Measurements from ENCODE around the gene CAMKK1. TPM values are rescaled to one million over a fixed set of nuclear protein-coding genes. Genes with fewer than 3 reads are reported as not detected.
A peak's percentile ranks its signal among the peaks of the same experiment; 100 is the strongest.

Gene CAMKK1
- total RNA-seq, 1 experiment from 2014 or later: 16.3 TPM

DNA sequence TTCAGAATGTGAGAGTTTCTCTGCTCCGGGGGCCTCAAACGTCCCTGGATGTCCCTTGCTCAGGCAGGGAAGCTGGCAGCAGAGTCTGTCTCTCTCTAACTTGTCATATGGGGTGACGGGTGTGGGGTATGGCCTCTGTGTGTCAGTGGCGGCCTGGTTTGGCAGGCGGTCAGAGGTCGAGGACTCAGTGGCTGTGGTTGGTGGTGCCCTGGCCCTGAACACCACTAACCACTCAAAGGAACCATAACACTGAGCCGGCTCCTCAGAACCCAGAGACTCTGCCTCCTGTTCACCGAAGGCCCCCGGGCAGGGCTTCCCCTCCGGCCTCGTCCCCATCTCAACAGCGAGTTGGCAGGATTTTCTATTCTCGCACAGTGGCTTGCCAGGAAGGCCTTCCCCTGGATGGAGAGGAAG is 22.7 kb upstream of the CAMKK1 start:
- Histone ChIP-seq H3F3A (ENCODE audit: insufficient read depth, low read depth) (no peaks in the 10 kb centered on the region), H3K79me2 (ENCODE audit: low read depth) (no peaks in the 10 kb centered on the region), H3K27ac (no peak overlapping the region), H4K20me1 (ENCODE audit: insufficient read depth) (no peaks in the 10 kb centered on the region), H3K4me3 (no peak overlapping the region), H3K27me3 (ENCODE audit: insufficient read depth, low read depth) (no peaks in the 10 kb centered on the region; the same call in 1 of the 2 replicates), H3K36me3 (ENCODE audit: low read depth) (no peaks in the 10 kb centered on the region), H3K4me2 (no peak overlapping the region), H3K4me1 (replicated peaks; ENCODE audit: insufficient read depth) (no peaks in the 10 kb centered on the region), H3K9me3 (ENCODE audit: insufficient read depth, low read depth) (no peaks in the 10 kb centered on the region), H3K9me2 (ENCODE audit: insufficient read depth) (no peaks in the 10 kb centered on the region), H2AFZ (no peak overlapping the region)
- no peak for DNase-seq
- CTCF ChIA-PET: interaction anchor here (0.5 to 0.7 kb wide), 2 partner anchors 15 to 221 kb away, joined by 3 to 4 read pairs; no protein-coding TSS in a partner anchor
- no TSS peak for BruUV-seq (replicated peaks)
- no peak for TF ChIP-seq EZH2 (IDR thresholded peaks at IDR 0.05; ENCODE audit: low read depth)
- TF ChIP-seq, protein P1, sequence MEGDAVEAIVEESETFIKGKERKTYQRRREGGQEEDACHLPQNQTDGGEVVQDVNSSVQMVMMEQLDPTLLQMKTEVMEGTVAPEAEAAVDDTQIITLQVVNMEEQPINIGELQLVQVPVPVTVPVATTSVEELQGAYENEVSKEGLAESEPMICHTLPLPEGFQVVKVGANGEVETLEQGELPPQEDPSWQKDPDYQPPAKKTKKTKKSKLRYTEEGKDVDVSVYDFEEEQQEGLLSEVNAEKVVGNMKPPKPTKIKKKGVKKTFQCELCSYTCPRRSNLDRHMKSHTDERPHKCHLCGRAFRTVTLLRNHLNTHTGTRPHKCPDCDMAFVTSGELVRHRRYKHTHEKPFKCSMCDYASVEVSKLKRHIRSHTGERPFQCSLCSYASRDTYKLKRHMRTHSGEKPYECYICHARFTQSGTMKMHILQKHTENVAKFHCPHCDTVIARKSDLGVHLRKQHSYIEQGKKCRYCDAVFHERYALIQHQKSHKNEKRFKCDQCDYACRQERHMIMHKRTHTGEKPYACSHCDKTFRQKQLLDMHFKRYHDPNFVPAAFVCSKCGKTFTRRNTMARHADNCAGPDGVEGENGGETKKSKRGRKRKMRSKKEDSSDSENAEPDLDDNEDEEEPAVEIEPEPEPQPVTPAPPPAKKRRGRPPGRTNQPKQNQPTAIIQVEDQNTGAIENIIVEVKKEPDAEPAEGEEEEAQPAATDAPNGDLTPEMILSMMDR (conservative IDR thresholded peaks at IDR 0.05): no peak
- POLR2A ChIA-PET (ENCODE audit: unreplicated experiment): no interaction called here
- intact Hi-C loops (cut with micrococcal nuclease; ENCODE audit: unreplicated experiment): no loop called here

DNA sequence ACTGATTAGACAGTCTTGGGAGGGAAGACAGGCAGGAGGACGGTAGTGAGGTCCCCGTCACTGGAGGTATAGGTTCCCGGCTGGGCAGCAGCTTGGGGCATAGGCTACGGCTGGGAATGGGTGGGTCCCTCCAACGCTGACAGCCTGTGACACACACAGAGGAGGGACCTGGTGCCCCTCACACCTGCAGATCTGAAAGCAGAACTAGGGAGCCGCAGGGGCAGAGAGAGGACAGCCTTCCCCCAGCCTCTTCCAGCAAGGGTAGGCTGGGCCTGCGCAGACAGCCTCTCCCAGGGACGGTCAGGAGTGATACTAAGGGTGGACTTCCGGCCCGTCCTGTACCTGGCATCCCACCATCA is 21.4 kb upstream of the CAMKK1 start:
- H3K27ac ChIP-seq: no peak overlapping the region
- no peak for DNase-seq
- H3K36me3 ChIP-seq (ENCODE audit: low read depth): no peaks in the 10 kb centered on the region
- POLR2A ChIA-PET (ENCODE audit: unreplicated experiment): interaction anchor here (0.6 kb wide), 1 partner anchor 37 kb away, joined by 10 read pairs; no protein-coding TSS in a partner anchor
- intact Hi-C loops (cut with micrococcal nuclease; ENCODE audit: unreplicated experiment): loop anchor here (5.0 kb wide), 1 partner anchor 163 kb away; no protein-coding TSS in a partner anchor
- H3F3A ChIP-seq (ENCODE audit: insufficient read depth, low read depth): no peaks in the 10 kb centered on the region
- H2AFZ ChIP-seq: no peak overlapping the region
- no peaks in the 10 kb centered on the region; the same call in 1 of the 2 replicates for H3K27me3 ChIP-seq (ENCODE audit: insufficient read depth, low read depth)
- H3K4me1 ChIP-seq (replicated peaks; ENCODE audit: insufficient read depth): no peaks in the 10 kb centered on the region
- BruUV-seq (replicated peaks): no TSS peak
- no peak for TF ChIP-seq EZH2 (IDR thresholded peaks at IDR 0.05; ENCODE audit: low read depth)
- TF ChIP-seq, protein P1 (conservative IDR thresholded peaks at IDR 0.05): no peak
- CTCF ChIA-PET: interaction anchor here (0.6 to 1.6 kb wide), 7 partner anchors 9 to 286 kb away, joined by 3 to 5 read pairs (median 3); no protein-coding TSS in a partner anchor
- no peaks in the 10 kb centered on the region for H3K9me2 ChIP-seq (ENCODE audit: insufficient read depth)
- no peaks in the 10 kb centered on the region for H3K79me2 ChIP-seq (ENCODE audit: low read depth)
- H3K9me3 ChIP-seq (ENCODE audit: insufficient read depth, low read depth): no peaks in the 10 kb centered on the region
- H3K4me3 ChIP-seq: no peak overlapping the region
- no peaks in the 10 kb centered on the region for H4K20me1 ChIP-seq (ENCODE audit: insufficient read depth)
- no peak overlapping the region for H3K4me2 ChIP-seq

DNA sequence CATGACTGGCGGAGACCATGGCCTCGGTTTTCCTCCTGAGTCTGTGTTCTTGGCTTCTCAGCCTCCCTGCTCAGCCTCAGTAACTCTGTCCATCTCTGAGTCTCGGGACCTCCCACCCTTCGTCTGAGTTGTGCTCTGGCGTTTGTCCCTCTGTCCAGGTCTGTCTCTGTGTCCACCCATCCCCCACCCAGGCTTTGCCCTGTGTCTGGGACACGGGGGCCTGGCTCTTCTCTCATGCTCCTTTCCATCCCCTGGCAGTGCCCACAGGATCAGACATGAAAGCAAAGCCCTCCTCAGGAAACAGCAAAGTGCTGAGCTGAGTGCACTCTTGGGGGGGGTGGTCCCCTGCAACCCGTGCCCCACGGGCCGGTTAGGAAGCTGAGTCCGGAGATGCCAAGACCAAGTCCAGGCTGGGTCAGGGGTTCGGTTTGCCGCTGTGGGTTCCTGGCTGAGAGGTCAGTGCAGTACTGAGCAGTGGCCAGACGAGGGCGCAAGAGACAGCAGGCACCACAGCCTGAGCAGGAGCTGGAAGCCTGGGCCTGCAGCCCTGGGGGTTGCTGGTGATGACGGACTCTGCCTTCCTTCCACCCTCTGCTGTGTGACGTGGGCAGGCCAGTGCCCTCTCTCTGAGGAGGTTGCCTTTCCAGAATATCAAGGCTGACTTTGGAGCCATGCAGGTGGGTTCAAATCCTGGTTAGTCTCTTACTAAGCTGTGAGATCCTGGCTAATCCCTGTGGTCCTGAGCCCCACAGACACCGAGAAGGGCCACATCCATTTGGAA is 20.9 kb upstream of the CAMKK1 start:
- H3K4me1 ChIP-seq (replicated peaks; ENCODE audit: insufficient read depth): no peaks in the 10 kb centered on the region
- H3K4me2 ChIP-seq: no peak overlapping the region
- no peaks in the 10 kb centered on the region for H3K9me3 ChIP-seq (ENCODE audit: insufficient read depth, low read depth)
- H3K4me3 ChIP-seq: no peak overlapping the region
- TF ChIP-seq, protein P1 (conservative IDR thresholded peaks at IDR 0.05): peak; percentile 98
- TF ChIP-seq EZH2 (IDR thresholded peaks at IDR 0.05; ENCODE audit: low read depth): no peak
- intact Hi-C loops (cut with micrococcal nuclease; ENCODE audit: unreplicated experiment): loop anchor here (5.0 kb wide), 1 partner anchor 164 kb away; no protein-coding TSS in a partner anchor
- CTCF ChIA-PET: interaction anchor here (0.6 to 1.6 kb wide), 8 partner anchors 8 to 286 kb away, joined by 3 to 5 read pairs (median 3); no protein-coding TSS in a partner anchor
- no peaks in the 10 kb centered on the region for H3K9me2 ChIP-seq (ENCODE audit: insufficient read depth)
- H2AFZ ChIP-seq: no peak overlapping the region
- no peaks in the 10 kb centered on the region for H3K36me3 ChIP-seq (ENCODE audit: low read depth)
- no TSS peak for BruUV-seq (replicated peaks)
- H3K27me3 ChIP-seq (ENCODE audit: insufficient read depth, low read depth): no peaks in the 10 kb centered on the region; the same call in 1 of the 2 replicates
- H4K20me1 ChIP-seq (ENCODE audit: insufficient read depth): no peaks in the 10 kb centered on the region
- H3K79me2 ChIP-seq (ENCODE audit: low read depth): no peaks in the 10 kb centered on the region
- POLR2A ChIA-PET (ENCODE audit: unreplicated experiment): interaction anchor here (0.6 kb wide), 1 partner anchor 36 kb away, joined by 10 read pairs; no protein-coding TSS in a partner anchor
- no peaks in the 10 kb centered on the region for H3F3A ChIP-seq (ENCODE audit: insufficient read depth, low read depth)
- no peak overlapping the region for H3K27ac ChIP-seq
- DNase-seq: peak in 1 of 2 experiments; percentile 83
